OCI-LY7 (cell line): ENCODE data around the gene FMNL2.

Experiments
- CTCF ChIP-seq: fragments of 200-600 bp; sonication (generic); conservative IDR thresholded peaks from 2 replicates; pipeline ENCODE4 v1.5.1; 2014; ENCODE audit warnings: mild to moderate bottlenecking, antibody characterized with exemption, low read length, moderate library complexity, mixed read lengths
- EZH2phosphoT487 ChIP-seq: fragments of 200-600 bp; sonication (generic); IDR thresholded peaks from 2 replicates; pipeline ENCODE4 v1.6.1; 2018; ENCODE audit warnings: low read depth, borderline replicate concordance, mild to moderate bottlenecking, mixed run types, antibody characterized with exemption, low read length, moderate library complexity, mixed read lengths

- TF ChIP-seq CTCF (no peak), EZH2phosphoT487 (no peak)
Observed at GRCh38 chr2:152432765-152433164, 97.8 kb downstream of the FMNL2 start.
